ENCODE results near the gene CEP44.
"Not testable (repeated sequence)": the region's sequence is repeated elsewhere in the genome, so short reads cannot be mapped to it uniquely, and the experiment has no call there.

The CEP44 gene

GRCh38 chr4:174358410-174358809 is 74.7 kb downstream of the CEP44 start:
- TF ChIP-seq POLR2A (IDR thresholded peaks at IDR 0.05; ENCODE audit: extremely low read depth, insufficient read length): no peak
- no peak for TF ChIP-seq MYC (IDR thresholded peaks at IDR 0.05; ENCODE audit: low read depth, low read length)
- TF ChIP-seq CTCF (IDR thresholded peaks at IDR 0.05; ENCODE audit: low read depth, low read length): no peak
- TF ChIP-seq MAX (IDR thresholded peaks at IDR 0.05; ENCODE audit: low read depth, low read length): no peak
- no peak for DNase-seq (ENCODE audit: low read depth)
- H3K4me3 ChIP-seq (ENCODE audit: low read depth, low read length): no peak overlapping the region

GRCh38 chr4:174358829-174359228 is 75.1 kb downstream of the CEP44 start:
- DNase-seq (ENCODE audit: low read depth): peak; percentile 2
- TF ChIP-seq POLR2A (IDR thresholded peaks at IDR 0.05; ENCODE audit: extremely low read depth, insufficient read length) (no peak), MYC (IDR thresholded peaks at IDR 0.05; ENCODE audit: low read depth, low read length) (no peak), CTCF (IDR thresholded peaks at IDR 0.05; ENCODE audit: low read depth, low read length) (no peak), MAX (IDR thresholded peaks at IDR 0.05; ENCODE audit: low read depth, low read length) (no peak)
- H3K4me3 ChIP-seq (ENCODE audit: low read depth, low read length): no peak overlapping the region

- TF ChIP-seq MYC (IDR thresholded peaks at IDR 0.05; ENCODE audit: low read depth, low read length): no peak
- TF ChIP-seq CTCF (IDR thresholded peaks at IDR 0.05; ENCODE audit: low read depth, low read length): no peak
- TF ChIP-seq MAX (IDR thresholded peaks at IDR 0.05; ENCODE audit: low read depth, low read length): no peak
- no peak for TF ChIP-seq POLR2A (IDR thresholded peaks at IDR 0.05; ENCODE audit: extremely low read depth, insufficient read length)
- H3K4me3 ChIP-seq (ENCODE audit: low read depth, low read length): no peak overlapping the region
- DNase-seq (ENCODE audit: low read depth): no peak
Observed at GRCh38 chr4:174362340-174362739, 78.6 kb downstream of the CEP44 start.

- not testable (repeated sequence) for H3K4me3 ChIP-seq (ENCODE audit: low read depth, low read length); DNase-seq (ENCODE audit: low read depth)
Observed at GRCh38 chr4:174363782-174364181, 80.1 kb downstream of the CEP44 start.

GRCh38 chr4:174365018-174365587 is 81.4 kb downstream of the CEP44 start:
- TF ChIP-seq MYC (IDR thresholded peaks at IDR 0.05; ENCODE audit: low read depth, low read length) (no peak), MAX (IDR thresholded peaks at IDR 0.05; ENCODE audit: low read depth, low read length) (no peak), CTCF (IDR thresholded peaks at IDR 0.05; ENCODE audit: low read depth, low read length) (no peak)
- DNase-seq (ENCODE audit: low read depth): peak; percentile 50
- no peak overlapping the region for H3K4me3 ChIP-seq (ENCODE audit: low read depth, low read length)

GRCh38 chr4:174369985-174370384 is 86.3 kb downstream of the CEP44 start:
- TF ChIP-seq CTCF (IDR thresholded peaks at IDR 0.05; ENCODE audit: low read depth, low read length): no peak
- no peak for TF ChIP-seq MYC (IDR thresholded peaks at IDR 0.05; ENCODE audit: low read depth, low read length)
- TF ChIP-seq MAX (IDR thresholded peaks at IDR 0.05; ENCODE audit: low read depth, low read length): no peak
- TF ChIP-seq POLR2A (IDR thresholded peaks at IDR 0.05; ENCODE audit: extremely low read depth, insufficient read length): no peak
- DNase-seq (ENCODE audit: low read depth): no peak

More at GRCh38 chr4:174369985-174370384, 86.3 kb downstream of the CEP44 start:
- H3K4me3 ChIP-seq (ENCODE audit: low read depth, low read length): no peak overlapping the region

Measured in NB4 (cell line).